Right atrium auricular region (tissue), 2 donors: ENCODE data around the gene PPP2R2C. TPM values are rescaled to one million over a fixed set of nuclear protein-coding genes. Genes with fewer than 3 reads are reported as not detected.
A peak's percentile ranks its signal among the peaks of the same experiment; 100 is the strongest.

ENCODE experiments used
- DNase-seq: peaks from one replicate; pipeline ENCODE4 v3.0.0-alpha.2; 2019; ENCODE audit warnings: low spot score
- H3K27ac ChIP-seq, 2 donors: fragments of 200-600 bp; sonication (generic); 1 replicate in 1 of 2; 2 replicates in 1 of 2; pipeline ENCODE4 v1.5.1; 2016 to 2019
- H3K27me3 ChIP-seq, 2 donors: fragments of 200-600 bp; sonication (generic); one replicate each; pipeline versions ENCODE4 v1.5.1 to v1.6.0; 2017 to 2019
- H3K36me3 ChIP-seq: fragments of 200-600 bp; sonication (generic); one replicate; pipeline ENCODE4 v1.5.1; 2016
- H3K4me1 ChIP-seq, 2 donors: fragments of 200-600 bp; sonication (generic); one replicate each; pipeline versions ENCODE4 v1.5.1 to v1.6.0; 2017 to 2019
- H3K4me3 ChIP-seq, 2 donors: fragments of 200-600 bp; sonication (generic); 1 replicate in 1 of 2; 2 replicates in 1 of 2; pipeline ENCODE4 v1.5.1; 2017 to 2019; ENCODE audit warnings: mild to moderate bottlenecking in 1 of 2, moderate library complexity in 1 of 2
- H3K9me3 ChIP-seq, 2 donors: fragments of 200-600 bp; sonication (generic); one replicate each; pipeline ENCODE4 v1.5.1; 2019
- total RNA-seq, 2 donors: library from RNA; depleted of rRNA; stranded (reverse); fragments of >200 nt; gene quantifications; one replicate each; pipeline ENCODE4 v1.1.0, GENCODE V29; 2016
- TF ChIP-seq, protein P1 (sequence below), 2 donors: fragments of 200-600 bp; sonication (generic); IDR thresholded peaks; one replicate each; pipeline ENCODE4 v1.5.1; 2019; ENCODE audit warnings: antibody characterized with exemption in 2 of 2

Gene PPP2R2C
- total RNA-seq, 2 donors from 2014 or later: 4.6 to 5.7 TPM

DNA sequence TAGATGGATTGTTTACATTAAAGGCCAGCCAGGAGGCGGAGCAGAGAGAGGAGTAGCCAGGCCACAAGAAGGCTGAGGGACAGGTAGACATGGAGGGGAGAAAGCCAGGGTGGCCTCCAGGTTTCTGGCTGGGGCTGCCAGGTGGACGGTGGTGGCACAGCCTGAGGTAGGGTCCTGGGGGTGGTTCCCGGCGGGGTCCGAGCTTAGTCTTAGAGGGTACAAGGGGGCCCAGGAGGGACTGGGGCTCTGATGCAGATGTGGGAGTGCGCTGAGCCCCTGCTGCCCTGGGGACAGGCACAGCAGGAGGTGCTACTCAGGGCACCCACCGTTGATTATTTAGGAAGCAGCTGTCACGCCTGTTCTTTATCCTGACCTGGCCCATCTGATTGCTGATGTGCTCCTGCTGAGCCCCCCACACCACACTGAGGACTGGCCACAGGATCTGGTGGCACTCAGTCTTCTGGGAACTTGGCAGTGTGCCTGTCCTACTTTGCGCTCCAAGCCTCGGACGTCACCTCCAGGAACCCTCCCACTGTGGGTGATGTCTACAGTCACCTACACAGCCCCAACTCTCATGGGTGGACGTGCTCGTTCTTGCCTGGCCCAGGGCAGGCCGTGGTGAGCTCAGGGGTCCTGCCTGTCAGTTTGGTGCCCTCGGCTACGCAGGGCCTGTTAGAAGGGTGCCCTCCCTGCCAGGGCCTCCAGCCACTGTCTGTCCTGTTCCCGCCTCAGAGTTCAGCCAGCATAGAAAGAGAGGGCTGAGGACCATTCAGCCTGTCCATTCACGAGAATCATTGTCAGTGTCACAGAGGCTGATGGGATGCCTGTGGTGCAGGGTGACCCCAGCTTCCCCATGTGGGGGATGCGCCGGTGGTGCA, 190.7 kb downstream of the PPP2R2C start:
- DNase-seq: peak; percentile 71
- Histone ChIP-seq H3K27me3 (no peaks in the 10 kb centered on the region), H3K27ac (peak overlapping the region; percentile 77 to 79), H3K36me3 (peaks cover 24% of the 10 kb centered on the region), H3K9me3 (no peaks in the 10 kb centered on the region), H3K4me3 (no peak overlapping the region), H3K4me1 (peaks cover 0 to 63% of the 10 kb centered on the region in 2 donors)
- TF ChIP-seq, protein P1, sequence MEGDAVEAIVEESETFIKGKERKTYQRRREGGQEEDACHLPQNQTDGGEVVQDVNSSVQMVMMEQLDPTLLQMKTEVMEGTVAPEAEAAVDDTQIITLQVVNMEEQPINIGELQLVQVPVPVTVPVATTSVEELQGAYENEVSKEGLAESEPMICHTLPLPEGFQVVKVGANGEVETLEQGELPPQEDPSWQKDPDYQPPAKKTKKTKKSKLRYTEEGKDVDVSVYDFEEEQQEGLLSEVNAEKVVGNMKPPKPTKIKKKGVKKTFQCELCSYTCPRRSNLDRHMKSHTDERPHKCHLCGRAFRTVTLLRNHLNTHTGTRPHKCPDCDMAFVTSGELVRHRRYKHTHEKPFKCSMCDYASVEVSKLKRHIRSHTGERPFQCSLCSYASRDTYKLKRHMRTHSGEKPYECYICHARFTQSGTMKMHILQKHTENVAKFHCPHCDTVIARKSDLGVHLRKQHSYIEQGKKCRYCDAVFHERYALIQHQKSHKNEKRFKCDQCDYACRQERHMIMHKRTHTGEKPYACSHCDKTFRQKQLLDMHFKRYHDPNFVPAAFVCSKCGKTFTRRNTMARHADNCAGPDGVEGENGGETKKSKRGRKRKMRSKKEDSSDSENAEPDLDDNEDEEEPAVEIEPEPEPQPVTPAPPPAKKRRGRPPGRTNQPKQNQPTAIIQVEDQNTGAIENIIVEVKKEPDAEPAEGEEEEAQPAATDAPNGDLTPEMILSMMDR (IDR thresholded peaks at IDR 0.05): no peak

DNA sequence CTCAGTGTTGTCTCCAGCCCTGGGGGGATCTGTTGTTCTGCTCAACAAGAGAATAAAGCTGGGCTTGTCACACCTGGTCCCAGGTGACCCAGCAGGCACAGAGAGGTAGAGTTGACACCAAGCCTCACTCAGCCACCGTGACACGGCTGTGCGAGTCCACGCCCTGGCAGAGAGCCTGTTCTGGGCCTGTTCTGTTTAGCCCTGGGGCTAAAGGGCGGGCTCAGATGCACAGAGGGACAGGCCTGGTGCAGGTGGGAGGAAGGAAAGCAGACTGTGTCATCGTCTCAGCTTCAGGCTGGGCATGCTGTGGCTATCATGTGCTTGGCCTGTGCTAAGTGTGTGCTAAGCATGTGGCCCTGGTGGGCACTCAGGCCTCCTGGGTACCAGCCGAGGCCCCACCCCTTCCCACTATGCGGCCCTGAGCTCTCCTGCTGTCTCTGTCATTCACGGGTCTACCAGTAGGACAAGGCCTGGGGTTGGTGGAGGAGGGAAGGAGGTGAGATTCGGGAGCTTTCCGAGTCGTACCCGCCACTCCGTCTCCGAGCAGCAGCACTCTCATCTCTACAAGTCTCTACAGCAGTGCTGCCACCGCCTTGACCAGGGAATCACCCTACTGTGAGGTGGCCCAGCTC, 191.9 kb downstream of the PPP2R2C start:
- Histone ChIP-seq H3K4me3 (no peak overlapping the region), H3K27ac (peak overlapping the region; percentile 77 to 79), H3K27me3 (no peaks in the 10 kb centered on the region), H3K4me1 (peaks cover 0 to 75% of the 10 kb centered on the region in 2 donors), H3K9me3 (no peaks in the 10 kb centered on the region), H3K36me3 (peaks cover 12% of the 10 kb centered on the region)
- TF ChIP-seq, protein P1 (IDR thresholded peaks at IDR 0.05): no peak
- no peak for DNase-seq

DNA sequence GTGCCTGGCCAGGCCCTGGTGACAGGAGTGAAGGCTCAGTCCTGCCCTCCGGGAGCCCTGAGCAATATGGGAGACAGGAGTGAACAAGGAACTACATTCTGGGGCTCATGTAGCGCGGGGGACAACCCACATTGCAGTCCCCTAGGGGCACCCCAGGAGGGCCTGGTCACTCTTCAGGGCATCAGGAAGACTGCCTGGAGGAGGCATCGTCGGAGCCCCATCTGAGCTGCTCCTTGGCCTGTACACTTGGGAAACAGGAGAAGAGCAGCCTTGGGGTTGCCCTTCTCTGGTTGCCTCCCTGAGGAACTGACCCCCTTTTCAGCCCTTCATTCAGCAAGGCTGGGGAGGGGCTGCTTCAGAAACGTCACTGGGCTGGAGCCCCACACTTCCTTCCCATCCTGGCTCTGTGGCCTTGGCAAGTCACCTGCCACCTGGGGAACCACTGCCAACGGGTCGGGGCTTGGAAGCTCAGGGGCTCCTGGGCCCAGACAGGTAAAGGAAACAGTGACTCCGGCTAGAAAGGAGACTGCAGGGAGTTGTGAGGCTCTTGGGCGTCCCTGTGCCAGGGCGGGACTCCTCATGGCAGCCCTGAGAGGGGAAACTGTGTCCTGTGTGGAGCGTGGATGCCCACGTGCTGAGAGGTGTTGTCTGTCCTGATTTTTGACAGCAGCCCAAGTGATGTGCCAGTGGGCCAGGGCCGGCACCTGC, 192.7 kb downstream of the PPP2R2C start:
- Histone ChIP-seq H3K27me3 (no peaks in the 10 kb centered on the region), H3K36me3 (peaks cover 11% of the 10 kb centered on the region), H3K4me1 (peaks cover 0 to 76% of the 10 kb centered on the region in 2 donors), H3K4me3 (no peak overlapping the region), H3K27ac (peak overlapping the region; percentile 77 to 79), H3K9me3 (no peaks in the 10 kb centered on the region)
- DNase-seq: no peak
- TF ChIP-seq, protein P1 (IDR thresholded peaks at IDR 0.05): no peak

DNA sequence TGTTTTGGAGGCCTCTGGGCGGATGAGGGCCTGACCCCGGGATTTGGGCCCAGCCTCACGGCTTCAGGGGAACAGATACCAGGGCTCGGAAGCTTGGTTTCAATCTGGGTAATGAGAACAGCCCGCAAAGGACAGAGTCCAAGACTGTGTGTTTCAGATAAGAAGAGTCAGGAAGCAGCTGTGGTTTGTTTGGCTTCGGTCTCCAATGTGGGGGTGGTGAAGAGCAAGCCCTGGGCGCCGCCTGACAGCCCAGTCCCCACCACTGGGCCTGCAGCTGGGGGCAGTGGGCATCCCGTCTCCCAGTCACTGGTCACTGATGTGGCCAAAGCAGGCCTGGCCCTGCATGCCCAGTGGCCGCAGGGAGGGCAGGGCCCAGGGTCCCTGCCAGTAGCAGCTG, 193.6 kb downstream of the PPP2R2C start:
- H3K4me1 ChIP-seq: peaks cover 0 to 76% of the 10 kb centered on the region in 2 donors
- H3K4me3 ChIP-seq: no peak overlapping the region

More for the DNA sequence above, 193.6 kb downstream of the PPP2R2C start:
- H3K36me3 ChIP-seq: peaks cover 11% of the 10 kb centered on the region
- peak; percentile 74 for DNase-seq
- no peaks in the 10 kb centered on the region for H3K27me3 ChIP-seq
- peak overlapping the region; percentile 77 to 79 for H3K27ac ChIP-seq
- TF ChIP-seq, protein P1 (IDR thresholded peaks at IDR 0.05): no peak
- H3K9me3 ChIP-seq: no peaks in the 10 kb centered on the region
